Stimulated activated CD4-positive, alpha-beta T cell treated with anti-CD3 and anti-CD28 coated beads, Interleukin-1b, Interleukin-23, amount 100 ng/mL, for 4 hours (primary cell): Measurements from ENCODE around the gene LITAFD.
"Not testable (repeated sequence)": the region's sequence is repeated elsewhere in the genome, so short reads cannot be mapped to it uniquely, and the experiment has no call there.

Experiments used
- DNase-seq, 2 donors: peaks; one replicate each; pipeline ENCODE4 v3.0.0-alpha.2; 2020; ENCODE audit warnings: low read depth in 2 of 2

LITAFD gene

GRCh38 chr16:8855972-8856371 is 26.2 kb upstream of the LITAFD start:
- DNase-seq = no peak

GRCh38 chr16:8858994-8859912 is 22.9 kb upstream of the LITAFD start:
- no peak for DNase-seq

GRCh38 chr16:8859913-8860881 is 22.0 kb upstream of the LITAFD start:
- no peak for DNase-seq

GRCh38 chr16:8861563-8862308 is 20.4 kb upstream of the LITAFD start:
- DNase-seq = no peak

GRCh38 chr16:8862309-8863130 is 19.6 kb upstream of the LITAFD start:
- no peak for DNase-seq

- no peak for DNase-seq
Measured at GRCh38 chr16:8863594-8864424, 18.3 kb upstream of the LITAFD start.

GRCh38 chr16:8864480-8865110 is 17.6 kb upstream of the LITAFD start:
- DNase-seq = no peak

- no peak for DNase-seq
Measured at GRCh38 chr16:8865145-8865882, 16.8 kb upstream of the LITAFD start.

- DNase-seq = no peak
Measured at GRCh38 chr16:8866118-8866883, 15.8 kb upstream of the LITAFD start.

- DNase-seq = no peak
Measured at GRCh38 chr16:8866884-8867215, 15.3 kb upstream of the LITAFD start.

GRCh38 chr16:8867216-8867931 is 14.8 kb upstream of the LITAFD start:
- no peak for DNase-seq

GRCh38 chr16:8867932-8868415 is 14.2 kb upstream of the LITAFD start:
- peak in 1 of 2 donors; percentile 32 for DNase-seq

GRCh38 chr16:8868416-8869211 is 13.5 kb upstream of the LITAFD start, which contains the start of gene CARHSP1:
TSS of gene CARHSP1 (minus strand) at chr16:8869006. CDS start at chr16:8859328, 9,678 bp downstream.
- DNase-seq = peak; percentile 63 to 72

- no peak for DNase-seq
Measured at GRCh38 chr16:8869212-8869987, 12.8 kb upstream of the LITAFD start.

GRCh38 chr16:8869988-8870241 is 12.2 kb upstream of the LITAFD start:
- DNase-seq = not testable (repeated sequence)

- no peak for DNase-seq
Measured at GRCh38 chr16:8872071-8872470, 10.1 kb upstream of the LITAFD start.
